Measurements from ENCODE around the gene TMEM8B. TPM values are rescaled to one million over a fixed set of nuclear protein-coding genes. Genes with fewer than 3 reads are reported as not detected.

TMEM8B gene
- polyA plus RNA-seq, 1 donor from 2014 or later: 12.7 TPM

DNA sequence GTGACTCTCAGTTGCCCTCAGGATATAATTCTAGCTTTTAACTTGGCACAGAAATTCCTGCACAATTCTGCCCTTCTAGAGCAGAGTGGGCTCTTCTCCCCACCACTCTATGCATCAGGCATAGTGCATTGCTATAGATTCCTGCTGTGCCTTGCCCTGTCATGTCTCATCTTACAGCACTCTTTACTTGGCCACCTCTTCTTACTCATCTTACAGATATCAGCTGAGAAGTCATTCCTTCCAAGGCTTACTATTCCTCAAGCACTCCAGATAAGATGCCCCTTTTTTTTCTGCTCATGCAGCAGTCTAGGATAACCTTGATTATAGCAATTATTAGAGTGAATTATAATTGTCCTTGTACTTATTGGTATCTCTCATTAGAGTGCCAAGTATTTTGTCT, 6.1 kb upstream of the TMEM8B start:
- TF ChIP-seq, protein P1, sequence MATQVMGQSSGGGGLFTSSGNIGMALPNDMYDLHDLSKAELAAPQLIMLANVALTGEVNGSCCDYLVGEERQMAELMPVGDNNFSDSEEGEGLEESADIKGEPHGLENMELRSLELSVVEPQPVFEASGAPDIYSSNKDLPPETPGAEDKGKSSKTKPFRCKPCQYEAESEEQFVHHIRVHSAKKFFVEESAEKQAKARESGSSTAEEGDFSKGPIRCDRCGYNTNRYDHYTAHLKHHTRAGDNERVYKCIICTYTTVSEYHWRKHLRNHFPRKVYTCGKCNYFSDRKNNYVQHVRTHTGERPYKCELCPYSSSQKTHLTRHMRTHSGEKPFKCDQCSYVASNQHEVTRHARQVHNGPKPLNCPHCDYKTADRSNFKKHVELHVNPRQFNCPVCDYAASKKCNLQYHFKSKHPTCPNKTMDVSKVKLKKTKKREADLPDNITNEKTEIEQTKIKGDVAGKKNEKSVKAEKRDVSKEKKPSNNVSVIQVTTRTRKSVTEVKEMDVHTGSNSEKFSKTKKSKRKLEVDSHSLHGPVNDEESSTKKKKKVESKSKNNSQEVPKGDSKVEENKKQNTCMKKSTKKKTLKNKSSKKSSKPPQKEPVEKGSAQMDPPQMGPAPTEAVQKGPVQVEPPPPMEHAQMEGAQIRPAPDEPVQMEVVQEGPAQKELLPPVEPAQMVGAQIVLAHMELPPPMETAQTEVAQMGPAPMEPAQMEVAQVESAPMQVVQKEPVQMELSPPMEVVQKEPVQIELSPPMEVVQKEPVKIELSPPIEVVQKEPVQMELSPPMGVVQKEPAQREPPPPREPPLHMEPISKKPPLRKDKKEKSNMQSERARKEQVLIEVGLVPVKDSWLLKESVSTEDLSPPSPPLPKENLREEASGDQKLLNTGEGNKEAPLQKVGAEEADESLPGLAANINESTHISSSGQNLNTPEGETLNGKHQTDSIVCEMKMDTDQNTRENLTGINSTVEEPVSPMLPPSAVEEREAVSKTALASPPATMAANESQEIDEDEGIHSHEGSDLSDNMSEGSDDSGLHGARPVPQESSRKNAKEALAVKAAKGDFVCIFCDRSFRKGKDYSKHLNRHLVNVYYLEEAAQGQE (IDR thresholded peaks at IDR 0.05; ENCODE audit: borderline replicate concordance): no peak
- no peak for TF ChIP-seq TAF1 (IDR thresholded peaks at IDR 0.05; ENCODE audit: low read depth)
- TF ChIP-seq RAD21 (conservative IDR thresholded peaks at IDR 0.05): no peak
- no peak for TF ChIP-seq EZH2 (IDR thresholded peaks at IDR 0.05; ENCODE audit: borderline replicate concordance, insufficient read depth, low read length, poor library complexity, severe bottlenecking)
- H2AFZ ChIP-seq (ENCODE audit: low read depth, low read length): no peak overlapping the region
- no peaks in the 10 kb centered on the region for H3K9me3 ChIP-seq (ENCODE audit: low read length)
- H3K4me3 ChIP-seq (ENCODE audit: low read length): no peak overlapping the region
- H3K79me2 ChIP-seq (replicated peaks; ENCODE audit: insufficient read depth, low read length): no peaks in the 10 kb centered on the region
- no peak overlapping the region for H3K9ac ChIP-seq (ENCODE audit: low read length)
- no peak overlapping the region for H3K27ac ChIP-seq (ENCODE audit: low read length)
- no peaks in the 10 kb centered on the region for H4K20me1 ChIP-seq (ENCODE audit: insufficient read depth)
- no peak overlapping the region for H3K4me2 ChIP-seq (ENCODE audit: low read length)
- no peaks in the 10 kb centered on the region for H3K36me3 ChIP-seq (ENCODE audit: insufficient read depth, low read length)
- H3F3A ChIP-seq (ENCODE audit: insufficient read depth, low read length, poor library complexity, severe bottlenecking): no peaks in the 10 kb centered on the region
- H3K9me2 ChIP-seq (ENCODE audit: insufficient read depth, low read length): no peaks in the 10 kb centered on the region
- H3K27me3 ChIP-seq (ENCODE audit: insufficient read depth, low read depth, low read length): no peaks in the 10 kb centered on the region

DNA sequence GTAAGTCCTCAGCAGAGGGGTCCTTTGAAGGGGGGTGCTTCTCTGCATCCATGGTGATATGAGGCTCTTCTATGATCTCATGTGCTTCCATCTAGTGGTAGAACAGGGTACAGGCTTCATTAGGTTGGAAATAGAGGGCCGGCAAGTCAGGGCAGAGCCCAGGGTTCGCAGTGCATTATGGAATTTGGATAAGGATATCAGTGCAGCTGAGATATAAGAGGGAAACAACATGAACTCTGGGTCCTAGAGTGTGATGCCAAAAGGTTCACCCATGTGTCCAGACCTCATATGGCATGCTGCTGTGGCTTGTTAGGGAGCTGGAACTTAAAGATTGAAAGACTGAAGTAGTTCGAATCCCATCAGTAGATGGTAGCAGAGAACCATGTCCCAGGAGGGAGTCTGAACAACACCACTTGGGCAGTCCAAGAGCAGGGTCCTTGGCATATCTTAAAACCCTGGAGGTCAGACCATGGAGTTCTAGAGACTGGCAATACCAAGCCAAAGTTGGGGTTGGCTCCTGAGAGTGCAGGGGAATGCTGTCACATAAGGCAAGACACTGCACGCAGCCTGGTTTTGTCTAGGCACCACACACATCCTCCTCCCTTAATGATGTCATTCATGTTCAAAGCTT, 2.8 kb upstream of the TMEM8B start:
- H3K9me3 ChIP-seq (ENCODE audit: low read length): no peaks in the 10 kb centered on the region
- H3K4me2 ChIP-seq (ENCODE audit: low read length): no peak overlapping the region
- H3K27me3 ChIP-seq (ENCODE audit: insufficient read depth, low read depth, low read length): no peaks in the 10 kb centered on the region
- no peaks in the 10 kb centered on the region for H4K20me1 ChIP-seq (ENCODE audit: insufficient read depth)
- no peak overlapping the region for H3K4me3 ChIP-seq (ENCODE audit: low read length)
- TF ChIP-seq MXI1 (conservative IDR thresholded peaks at IDR 0.05; ENCODE audit: poor library complexity, severe bottlenecking) (no peak), POLR2AphosphoS5 (IDR thresholded peaks at IDR 0.05) (no peak), SMC3 (conservative IDR thresholded peaks at IDR 0.05; ENCODE audit: poor library complexity) (peak; percentile 49), EZH2 (IDR thresholded peaks at IDR 0.05; ENCODE audit: borderline replicate concordance, insufficient read depth, low read length, poor library complexity, severe bottlenecking) (no peak), RAD21 (conservative IDR thresholded peaks at IDR 0.05) (peak; percentile 30)
- TF ChIP-seq, protein P2, sequence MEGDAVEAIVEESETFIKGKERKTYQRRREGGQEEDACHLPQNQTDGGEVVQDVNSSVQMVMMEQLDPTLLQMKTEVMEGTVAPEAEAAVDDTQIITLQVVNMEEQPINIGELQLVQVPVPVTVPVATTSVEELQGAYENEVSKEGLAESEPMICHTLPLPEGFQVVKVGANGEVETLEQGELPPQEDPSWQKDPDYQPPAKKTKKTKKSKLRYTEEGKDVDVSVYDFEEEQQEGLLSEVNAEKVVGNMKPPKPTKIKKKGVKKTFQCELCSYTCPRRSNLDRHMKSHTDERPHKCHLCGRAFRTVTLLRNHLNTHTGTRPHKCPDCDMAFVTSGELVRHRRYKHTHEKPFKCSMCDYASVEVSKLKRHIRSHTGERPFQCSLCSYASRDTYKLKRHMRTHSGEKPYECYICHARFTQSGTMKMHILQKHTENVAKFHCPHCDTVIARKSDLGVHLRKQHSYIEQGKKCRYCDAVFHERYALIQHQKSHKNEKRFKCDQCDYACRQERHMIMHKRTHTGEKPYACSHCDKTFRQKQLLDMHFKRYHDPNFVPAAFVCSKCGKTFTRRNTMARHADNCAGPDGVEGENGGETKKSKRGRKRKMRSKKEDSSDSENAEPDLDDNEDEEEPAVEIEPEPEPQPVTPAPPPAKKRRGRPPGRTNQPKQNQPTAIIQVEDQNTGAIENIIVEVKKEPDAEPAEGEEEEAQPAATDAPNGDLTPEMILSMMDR (IDR thresholded peaks at IDR 0.05; ENCODE audit: poor library complexity, severe bottlenecking): peak; percentile 62
- no peaks in the 10 kb centered on the region for H3F3A ChIP-seq (ENCODE audit: insufficient read depth, low read length, poor library complexity, severe bottlenecking)
- no peak overlapping the region for H3K9ac ChIP-seq (ENCODE audit: low read length)
- no peak overlapping the region for H3K27ac ChIP-seq (ENCODE audit: low read length)
- no peaks in the 10 kb centered on the region for H3K9me2 ChIP-seq (ENCODE audit: insufficient read depth, low read length)
- H3K79me2 ChIP-seq (replicated peaks; ENCODE audit: insufficient read depth, low read length): peaks cover 14% of the 10 kb centered on the region
- H3K36me3 ChIP-seq (ENCODE audit: insufficient read depth, low read length): no peaks in the 10 kb centered on the region
- no peak overlapping the region for H2AFZ ChIP-seq (ENCODE audit: low read depth, low read length)

DNA sequence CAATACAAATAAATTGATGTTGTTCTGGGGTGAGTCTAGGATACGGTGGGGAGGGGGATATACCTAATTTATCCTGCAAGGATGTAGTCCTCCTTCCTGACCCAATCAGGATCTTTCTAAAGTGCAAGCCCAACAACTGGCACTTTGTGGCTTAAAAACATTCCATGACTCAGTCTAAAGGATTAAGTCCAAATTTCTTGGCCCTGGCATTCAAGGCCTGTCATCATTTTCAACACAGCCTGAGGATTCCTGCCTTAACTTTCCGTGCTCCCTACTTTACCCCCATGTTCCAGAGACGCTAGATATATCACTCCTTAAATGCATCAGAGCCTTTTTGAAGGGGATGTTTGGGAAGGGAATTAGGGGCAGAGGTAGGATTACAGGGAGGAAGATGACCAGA, 1.5 kb upstream of the TMEM8B start:
- no peaks in the 10 kb centered on the region for H3K9me3 ChIP-seq (ENCODE audit: low read length)

More for the DNA sequence above, 1.5 kb upstream of the TMEM8B start:
- Histone ChIP-seq H3K4me3 (ENCODE audit: low read length) (no peak overlapping the region), H4K20me1 (ENCODE audit: insufficient read depth) (no peaks in the 10 kb centered on the region), H3K9ac (ENCODE audit: low read length) (no peak overlapping the region), H3K27me3 (ENCODE audit: insufficient read depth, low read depth, low read length) (no peaks in the 10 kb centered on the region), H3K27ac (ENCODE audit: low read length) (no peak overlapping the region), H3K9me2 (ENCODE audit: insufficient read depth, low read length) (no peaks in the 10 kb centered on the region), H3F3A (ENCODE audit: insufficient read depth, low read length, poor library complexity, severe bottlenecking) (no peaks in the 10 kb centered on the region), H3K79me2 (replicated peaks; ENCODE audit: insufficient read depth, low read length) (peaks cover 14% of the 10 kb centered on the region), H2AFZ (ENCODE audit: low read depth, low read length) (no peak overlapping the region), H3K36me3 (ENCODE audit: insufficient read depth, low read length) (no peaks in the 10 kb centered on the region), H3K4me2 (ENCODE audit: low read length) (no peak overlapping the region)
- TF ChIP-seq EZH2 (IDR thresholded peaks at IDR 0.05; ENCODE audit: borderline replicate concordance, insufficient read depth, low read length, poor library complexity, severe bottlenecking): no peak
- TF ChIP-seq RAD21 (conservative IDR thresholded peaks at IDR 0.05): no peak
- no peak for TF ChIP-seq EP300 (conservative IDR thresholded peaks at IDR 0.05; ENCODE audit: poor library complexity, severe bottlenecking)
- TF ChIP-seq, protein P2 (IDR thresholded peaks at IDR 0.05; ENCODE audit: poor library complexity, severe bottlenecking): no peak
- TF ChIP-seq SMC3 (conservative IDR thresholded peaks at IDR 0.05; ENCODE audit: poor library complexity): no peak
- TF ChIP-seq POLR2AphosphoS5 (IDR thresholded peaks at IDR 0.05): no peak
- TF ChIP-seq MXI1 (conservative IDR thresholded peaks at IDR 0.05; ENCODE audit: poor library complexity, severe bottlenecking): no peak
